OCI-LY1 (cell line): ENCODE measurements around the gene NFYC.

Experiments used
- EZH2 ChIP-seq: fragments of 200-600 bp; sonication (generic), shearing (Covaris generic); IDR thresholded peaks from 2 replicates; pipeline ENCODE4 v1.8.0; 2017; ENCODE audit warnings: borderline replicate concordance, mixed run types, mild to moderate bottlenecking, antibody characterized with exemption, low read length, moderate library complexity, mixed read lengths
- TF ChIP-seq, protein P1 (sequence below): fragments of 200-600 bp; sonication (generic), shearing (Covaris generic); IDR thresholded peaks from 2 replicates; pipeline ENCODE4 v1.5.1; 2017; ENCODE audit warnings: mild to moderate bottlenecking, antibody characterized with exemption, low read length, moderate library complexity, mixed read lengths

GRCh38 chr1:40704817-40705733 lies 13.6 kb downstream of the NFYC start:
- TF ChIP-seq, protein P1, sequence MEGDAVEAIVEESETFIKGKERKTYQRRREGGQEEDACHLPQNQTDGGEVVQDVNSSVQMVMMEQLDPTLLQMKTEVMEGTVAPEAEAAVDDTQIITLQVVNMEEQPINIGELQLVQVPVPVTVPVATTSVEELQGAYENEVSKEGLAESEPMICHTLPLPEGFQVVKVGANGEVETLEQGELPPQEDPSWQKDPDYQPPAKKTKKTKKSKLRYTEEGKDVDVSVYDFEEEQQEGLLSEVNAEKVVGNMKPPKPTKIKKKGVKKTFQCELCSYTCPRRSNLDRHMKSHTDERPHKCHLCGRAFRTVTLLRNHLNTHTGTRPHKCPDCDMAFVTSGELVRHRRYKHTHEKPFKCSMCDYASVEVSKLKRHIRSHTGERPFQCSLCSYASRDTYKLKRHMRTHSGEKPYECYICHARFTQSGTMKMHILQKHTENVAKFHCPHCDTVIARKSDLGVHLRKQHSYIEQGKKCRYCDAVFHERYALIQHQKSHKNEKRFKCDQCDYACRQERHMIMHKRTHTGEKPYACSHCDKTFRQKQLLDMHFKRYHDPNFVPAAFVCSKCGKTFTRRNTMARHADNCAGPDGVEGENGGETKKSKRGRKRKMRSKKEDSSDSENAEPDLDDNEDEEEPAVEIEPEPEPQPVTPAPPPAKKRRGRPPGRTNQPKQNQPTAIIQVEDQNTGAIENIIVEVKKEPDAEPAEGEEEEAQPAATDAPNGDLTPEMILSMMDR: no peak
- TF ChIP-seq EZH2: no peak
